CD4-positive, alpha-beta T cell treated with Interferon gamma for 1 hour (primary cell): ENCODE results near the gene TIMM23.
"Not testable (repeated sequence)": the region's sequence is repeated elsewhere in the genome, so short reads cannot be mapped to it uniquely, and the experiment has no call there.

Source experiments
- DNase-seq: peaks from one replicate; pipeline ENCODE4 v3.0.0-alpha.2; 2020

Gene TIMM23

GRCh38 chr10:45972106-45972812 is at the start of gene TIMM23:
Gene TIMM23, plus strand, starts transcription at chr10:45972489. Its CDS starts 136 bp downstream, at chr10:45972625.
- DNase-seq, result peak; percentile 83

- not testable (repeated sequence) for DNase-seq
Observed at GRCh38 chr10:45926790-45927189, 45.5 kb upstream of the TIMM23 start.

- DNase-seq, result not testable (repeated sequence)
Observed at GRCh38 chr10:45931305-45931704, 41.0 kb upstream of the TIMM23 start.

GRCh38 chr10:45934788-45935187 is 37.5 kb upstream of the TIMM23 start:
- not testable (repeated sequence) for DNase-seq

GRCh38 chr10:45939176-45939697 is 33.1 kb upstream of the TIMM23 start:
- DNase-seq, result not testable (repeated sequence)

GRCh38 chr10:45941196-45941595 is 31.1 kb upstream of the TIMM23 start:
- not testable (repeated sequence) for DNase-seq

GRCh38 chr10:45945476-45945875 is 26.8 kb upstream of the TIMM23 start:
- not testable (repeated sequence) for DNase-seq

GRCh38 chr10:45947363-45947762 is 24.9 kb upstream of the TIMM23 start:
- not testable (repeated sequence) for DNase-seq

- not testable (repeated sequence) for DNase-seq
Observed at GRCh38 chr10:45948801-45949200, 23.5 kb upstream of the TIMM23 start.

- DNase-seq, result not testable (repeated sequence)
Observed at GRCh38 chr10:45954367-45954766, 17.9 kb upstream of the TIMM23 start.

GRCh38 chr10:45956634-45957033 is 15.7 kb upstream of the TIMM23 start:
- DNase-seq, result not testable (repeated sequence)

GRCh38 chr10:45957928-45958327 is 14.4 kb upstream of the TIMM23 start:
- DNase-seq, result not testable (repeated sequence)

- DNase-seq, result not testable (repeated sequence)
Observed at GRCh38 chr10:45962686-45963452, 9.4 kb upstream of the TIMM23 start.

- DNase-seq, result not testable (repeated sequence)
Observed at GRCh38 chr10:45971019-45971418, 1.3 kb upstream of the TIMM23 start.

GRCh38 chr10:45971742-45972105 is 565 bp upstream of the TIMM23 start:
- not testable (repeated sequence) for DNase-seq

GRCh38 chr10:45972813-45973169 is 502 bp downstream of the TIMM23 start:
- not testable (repeated sequence) for DNase-seq

- DNase-seq, result not testable (repeated sequence)
Observed at GRCh38 chr10:45974041-45974440, 1.8 kb downstream of the TIMM23 start.

- DNase-seq, result not testable (repeated sequence)
Observed at GRCh38 chr10:45978554-45978953, 6.3 kb downstream of the TIMM23 start.

- DNase-seq, result not testable (repeated sequence)
Observed at GRCh38 chr10:45981367-45981766, 9.1 kb downstream of the TIMM23 start.

- peak; percentile 25 for DNase-seq
Observed at GRCh38 chr10:45983538-45984186, 11.4 kb downstream of the TIMM23 start.

GRCh38 chr10:45984473-45984872 is 12.2 kb downstream of the TIMM23 start:
- not testable (repeated sequence) for DNase-seq

GRCh38 chr10:45985590-45985989 is 13.3 kb downstream of the TIMM23 start:
- DNase-seq, result not testable (repeated sequence)

GRCh38 chr10:45997557-45997956 is 25.3 kb downstream of the TIMM23 start:
- no peak for DNase-seq
